Thyroid gland (tissue), 4 donors: ENCODE results near the gene MYOZ3.

Experiments
- POLR2A ChIP-seq, 2 donors: fragments of 450-650 bp; IDR thresholded peaks; one replicate each; pipeline ENCODE4 v1.6.1; 2017; ENCODE audit warnings: antibody characterized with exemption in 2 of 2, mild to moderate bottlenecking in 2 of 2, moderate library complexity in 1 of 2
- TF ChIP-seq, protein P1 (sequence below), 6 experiments: fragments of 200-600 bp in 3 of 6; fragments of 450-650 bp in 3 of 6; sonication (generic) in 3 of 6; IDR thresholded peaks; one replicate each; pipeline ENCODE4 v1.5.1; 2016 to 2019; ENCODE audit warnings: antibody characterized with exemption in 6 of 6, mild to moderate bottlenecking in 2 of 6, inconsistent platforms in 1 of 6, moderate library complexity in 1 of 6

DNA sequence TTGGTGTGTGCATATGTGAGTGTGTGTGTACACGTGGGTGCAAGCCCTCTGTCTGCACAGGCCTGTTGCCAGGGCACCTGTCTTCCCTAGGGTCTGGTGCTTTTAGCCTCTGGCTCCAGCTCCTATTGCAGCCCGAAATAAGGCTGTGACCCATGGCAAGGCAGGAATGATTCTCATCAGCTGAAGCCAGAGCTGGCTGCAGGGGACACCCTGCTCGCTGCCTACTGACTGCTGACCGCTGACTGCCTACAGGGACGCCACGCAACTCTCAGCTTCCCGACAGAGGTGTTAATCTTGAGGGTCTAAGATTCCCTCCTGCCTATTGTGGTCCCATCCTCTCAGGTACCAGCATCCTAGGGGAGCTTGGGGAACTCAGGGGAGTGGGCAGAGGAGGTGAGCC, at the start of gene MYOZ3:
- TF ChIP-seq, protein P1, sequence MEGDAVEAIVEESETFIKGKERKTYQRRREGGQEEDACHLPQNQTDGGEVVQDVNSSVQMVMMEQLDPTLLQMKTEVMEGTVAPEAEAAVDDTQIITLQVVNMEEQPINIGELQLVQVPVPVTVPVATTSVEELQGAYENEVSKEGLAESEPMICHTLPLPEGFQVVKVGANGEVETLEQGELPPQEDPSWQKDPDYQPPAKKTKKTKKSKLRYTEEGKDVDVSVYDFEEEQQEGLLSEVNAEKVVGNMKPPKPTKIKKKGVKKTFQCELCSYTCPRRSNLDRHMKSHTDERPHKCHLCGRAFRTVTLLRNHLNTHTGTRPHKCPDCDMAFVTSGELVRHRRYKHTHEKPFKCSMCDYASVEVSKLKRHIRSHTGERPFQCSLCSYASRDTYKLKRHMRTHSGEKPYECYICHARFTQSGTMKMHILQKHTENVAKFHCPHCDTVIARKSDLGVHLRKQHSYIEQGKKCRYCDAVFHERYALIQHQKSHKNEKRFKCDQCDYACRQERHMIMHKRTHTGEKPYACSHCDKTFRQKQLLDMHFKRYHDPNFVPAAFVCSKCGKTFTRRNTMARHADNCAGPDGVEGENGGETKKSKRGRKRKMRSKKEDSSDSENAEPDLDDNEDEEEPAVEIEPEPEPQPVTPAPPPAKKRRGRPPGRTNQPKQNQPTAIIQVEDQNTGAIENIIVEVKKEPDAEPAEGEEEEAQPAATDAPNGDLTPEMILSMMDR (IDR thresholded peaks at IDR 0.05), result no peak
- TF ChIP-seq POLR2A (IDR thresholded peaks at IDR 0.05), result no peak
